Right lobe of liver (tissue), 6 donors: Measurements from ENCODE around the gene APOO. TPM values are rescaled to one million over a fixed set of nuclear protein-coding genes. Genes with fewer than 3 reads are reported as not detected.

Experiments used
- ATAC-seq, 4 donors: fragments of 200-7000 bp; cut with Tn5 transposase; one replicate each; pipeline ENCODE4 v1.9.1; 2020; ENCODE audit warnings: mild to moderate bottlenecking in 4 of 4, moderate library complexity in 4 of 4
- DNase-seq, 3 donors: peaks; one replicate each; pipeline ENCODE4 v3.0.0-alpha.2; 2020
- H3K27ac ChIP-seq, 3 donors: fragments of 200-600 bp; one replicate each; pipeline ENCODE4 v1.8.0; 2022
- H3K27me3 ChIP-seq, 2 donors: fragments of 200-600 bp; one replicate each; pipeline ENCODE4 v1.8.0; 2022
- H3K36me3 ChIP-seq, 4 donors: fragments of 200-600 bp; sonication (generic) in 1 of 4; one replicate each; pipeline versions ENCODE4 v1.5.1 to v1.8.0; 2017 to 2022; ENCODE audit warnings: control low read depth in 1 of 4
- H3K4me1 ChIP-seq, 4 donors: fragments of 200-600 bp; sonication (generic) in 1 of 4; one replicate each; pipeline versions ENCODE4 v1.5.1 to v1.8.0; 2017 to 2022; ENCODE audit warnings: control low read depth in 1 of 4
- H3K4me3 ChIP-seq, 3 donors: fragments of 200-600 bp; one replicate each; pipeline ENCODE4 v1.8.0; 2022
- H3K9me3 ChIP-seq, 4 donors: fragments of 200-600 bp; sonication (generic) in 1 of 4; one replicate each; pipeline versions ENCODE4 v1.5.1 to v1.8.0; 2017 to 2022; ENCODE audit warnings: control low read depth in 1 of 4
- CTCF ChIP-seq, 4 donors: fragments of 200-600 bp in 3 of 4; fragments of 450-650 bp in 1 of 4; IDR thresholded peaks; one replicate each; pipeline versions ENCODE4 v1.5.1 to v1.8.0; 2016 to 2022; ENCODE audit warnings: antibody characterized with exemption in 4 of 4, mild to moderate bottlenecking in 2 of 4
- POLR2A ChIP-seq: fragments of 450-650 bp; IDR thresholded peaks from one replicate; pipeline ENCODE4 v1.6.1; 2017; ENCODE audit warnings: antibody characterized with exemption, mild to moderate bottlenecking
- WGBS: methylation state at CpG from one replicate; pipeline ENCODE4 v1.1.6; 2018; ENCODE audit warnings: low coverage, low lambda C conversion rate; ENCODE audit not compliant: insufficient coverage; ENCODE audit errors: missing lambda C conversion rate; 5-methylcytosine and 5-hydroxymethylcytosine counted together
- intact Hi-C, 2 donors: fragments of 100-400 bp; cut with DNase I; formaldehyde crosslinking; loops; one replicate each; pipeline versions ENCODE4 v1.11.2 to v1.14.1; 2022
- total RNA-seq, 6 experiments: library from RNA; depleted of rRNA in 2 of 6; stranded (reverse); fragments of >200 nt in 2 of 6; fragmentation: NEBNext Ultra II Directional in 3 of 6; extraction: Animal tissue kit (Norgen Biotek cat#: 25700) in 3 of 6; gene quantifications; one replicate each; pipeline versions ENCODE4 v1.1.0 to v1.2.4, GENCODE V29; 2016 to 2023
- donor health status: DM: no; HTN: yes; CAD: no.
- donor health status: DM: no; HTN: no; CAD: no.
- donor health status: DM: no; HTN: no; CAD: no.
- donor health status: DM: no; HTN: yes; CAD: no.
- donor health status: DM: no; HTN: yes; CAD: no.

The APOO gene
- total RNA-seq, 6 experiments from 2014 or later, result 9.8 to 17.3 (median 12.2) TPM

GRCh38 chrX:23797371-23798128, 110.2 kb downstream of the APOO start:
- 67% methylated on average over 7 of the region's 12 CpGs for WGBS
- no peak for TF ChIP-seq POLR2A
- TF ChIP-seq CTCF (IDR thresholded peaks at IDR 0.05), result no peak
- Histone ChIP-seq H3K36me3 (no peaks in the 10 kb centered on the region), H3K4me3 (no peak overlapping the region), H3K4me1 (no peaks in the 10 kb centered on the region), H3K27me3 (no peaks in the 10 kb centered on the region), H3K27ac (no peak overlapping the region), H3K9me3 (no peaks in the 10 kb centered on the region)
- ATAC-seq (no peak), DNase-seq (no peak)
- intact Hi-C loops, result no loop called here

GRCh38 chrX:23795221-23795620, 112.5 kb downstream of the APOO start:
- DNase-seq (no peak), ATAC-seq (no peak)
- no peak for TF ChIP-seq CTCF (IDR thresholded peaks at IDR 0.05)
- TF ChIP-seq POLR2A, result no peak
- no peaks in the 10 kb centered on the region for H3K36me3 ChIP-seq
- WGBS, result 65% methylated on average over 4 of the region's 8 CpGs
- H3K4me1 ChIP-seq, result no peaks in the 10 kb centered on the region
- no peaks in the 10 kb centered on the region for H3K27me3 ChIP-seq
- H3K4me3 ChIP-seq, result no peak overlapping the region
- intact Hi-C loops, result no loop called here
- no peak overlapping the region for H3K27ac ChIP-seq
- no peaks in the 10 kb centered on the region for H3K9me3 ChIP-seq

GRCh38 chrX:23792861-23793553, 114.7 kb downstream of the APOO start:
- WGBS, result 60% methylated on average over 6 of the region's 6 CpGs
- intact Hi-C loops, result no loop called here
- DNase-seq, result no peak

GRCh38 chrX:23790155-23790497, 117.6 kb downstream of the APOO start:
- no peaks in the 10 kb centered on the region for H3K9me3 ChIP-seq
- WGBS, result 89% methylated on average over 11 of the region's 11 CpGs
- intact Hi-C loops, result no loop called here
- no peak overlapping the region for H3K27ac ChIP-seq
- DNase-seq, result no peak
- H3K4me3 ChIP-seq, result no peak overlapping the region
- H3K27me3 ChIP-seq, result no peaks in the 10 kb centered on the region
- peaks cover 0 to 11% (median 0%) of the 10 kb centered on the region in 4 donors for H3K36me3 ChIP-seq
- H3K4me1 ChIP-seq, result peaks cover 0 to 7% (median 3%) of the 10 kb centered on the region in 4 donors
- no peak for TF ChIP-seq POLR2A
- TF ChIP-seq CTCF (IDR thresholded peaks at IDR 0.05), result no peak
- no peak for ATAC-seq

More at GRCh38 chrX:23792861-23793553, 114.7 kb downstream of the APOO start:
- Histone ChIP-seq H3K27ac (no peak overlapping the region), H3K9me3 (no peaks in the 10 kb centered on the region), H3K36me3 (no peaks in the 10 kb centered on the region), H3K4me1 (no peaks in the 10 kb centered on the region), H3K27me3 (no peaks in the 10 kb centered on the region), H3K4me3 (no peak overlapping the region)
- TF ChIP-seq CTCF (IDR thresholded peaks at IDR 0.05) (no peak), POLR2A (no peak)
- no peak for ATAC-seq
